AG10803 (cell line): Measurements from ENCODE around the gene GPS1.

ENCODE experiments used
- DNase-seq: peaks from one replicate; pipeline ENCODE4 v3.0.0; 2010; ENCODE audit warnings: low read depth
- H3K4me3 ChIP-seq: 2 replicates; pipeline ENCODE4 v1.5.1; 2011; ENCODE audit warnings: mild to moderate bottlenecking, low read length, control low read depth
- CTCF ChIP-seq: conservative IDR thresholded peaks from 2 replicates; pipeline ENCODE4 v1.5.1; 2011; ENCODE audit warnings: mild to moderate bottlenecking, low read length, control low read depth, inconsistent platforms

GPS1 gene

GRCh38 chr17:82085931-82086764 lies 34.5 kb downstream of the GPS1 start:
- no peak for TF ChIP-seq CTCF
- DNase-seq = no peak
- H3K4me3 ChIP-seq = no peak overlapping the region

DNA sequence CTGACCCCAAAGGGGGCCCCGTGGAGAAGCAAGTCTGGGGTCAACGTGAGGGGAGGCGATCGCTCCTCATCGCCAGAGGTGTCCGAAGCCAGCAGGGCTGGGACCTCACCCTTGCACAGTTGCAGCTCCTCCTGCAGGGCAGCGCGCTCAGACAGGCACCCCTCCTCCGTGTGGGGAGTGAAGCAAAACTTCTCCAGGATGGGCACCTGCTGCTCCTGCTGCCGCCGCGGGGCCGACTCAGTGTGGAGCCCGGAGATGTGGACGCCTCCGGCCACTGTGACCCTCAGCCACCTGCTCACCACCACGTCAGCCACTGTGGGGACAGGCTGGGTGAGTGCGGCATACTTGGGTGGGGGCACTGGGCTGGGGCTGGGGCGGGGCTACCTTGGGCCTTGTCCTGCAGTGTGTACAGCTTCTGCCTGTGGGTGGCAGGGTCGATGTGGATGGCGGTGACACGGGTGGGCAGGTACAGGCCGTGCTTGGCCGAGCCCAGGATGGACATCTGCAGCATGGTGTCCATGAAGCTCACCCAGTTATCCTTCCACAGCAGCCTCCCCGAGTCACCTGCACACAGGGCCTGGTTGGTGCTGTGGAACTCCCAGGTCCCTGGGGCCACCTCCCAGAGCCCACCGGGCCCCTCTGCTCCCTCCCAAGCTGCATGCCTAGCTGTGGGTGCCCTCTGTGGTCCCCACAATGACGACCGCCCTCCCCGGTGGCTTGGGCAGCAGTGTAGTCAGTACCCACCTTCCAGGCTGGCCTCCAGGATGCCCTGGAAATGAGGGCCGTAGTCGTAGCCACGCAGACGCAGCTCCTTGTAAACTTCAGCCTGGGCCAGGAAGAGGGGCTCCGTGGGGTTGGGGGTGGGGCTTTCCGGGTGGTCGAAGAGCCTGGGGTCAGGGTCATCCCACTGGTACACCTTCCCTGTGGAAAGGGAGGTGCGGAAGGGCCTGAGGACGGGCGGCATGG lies 35.5 kb downstream of the GPS1 start:
- DNase-seq = no peak
- no peak overlapping the region for H3K4me3 ChIP-seq
- TF ChIP-seq CTCF = no peak

DNA sequence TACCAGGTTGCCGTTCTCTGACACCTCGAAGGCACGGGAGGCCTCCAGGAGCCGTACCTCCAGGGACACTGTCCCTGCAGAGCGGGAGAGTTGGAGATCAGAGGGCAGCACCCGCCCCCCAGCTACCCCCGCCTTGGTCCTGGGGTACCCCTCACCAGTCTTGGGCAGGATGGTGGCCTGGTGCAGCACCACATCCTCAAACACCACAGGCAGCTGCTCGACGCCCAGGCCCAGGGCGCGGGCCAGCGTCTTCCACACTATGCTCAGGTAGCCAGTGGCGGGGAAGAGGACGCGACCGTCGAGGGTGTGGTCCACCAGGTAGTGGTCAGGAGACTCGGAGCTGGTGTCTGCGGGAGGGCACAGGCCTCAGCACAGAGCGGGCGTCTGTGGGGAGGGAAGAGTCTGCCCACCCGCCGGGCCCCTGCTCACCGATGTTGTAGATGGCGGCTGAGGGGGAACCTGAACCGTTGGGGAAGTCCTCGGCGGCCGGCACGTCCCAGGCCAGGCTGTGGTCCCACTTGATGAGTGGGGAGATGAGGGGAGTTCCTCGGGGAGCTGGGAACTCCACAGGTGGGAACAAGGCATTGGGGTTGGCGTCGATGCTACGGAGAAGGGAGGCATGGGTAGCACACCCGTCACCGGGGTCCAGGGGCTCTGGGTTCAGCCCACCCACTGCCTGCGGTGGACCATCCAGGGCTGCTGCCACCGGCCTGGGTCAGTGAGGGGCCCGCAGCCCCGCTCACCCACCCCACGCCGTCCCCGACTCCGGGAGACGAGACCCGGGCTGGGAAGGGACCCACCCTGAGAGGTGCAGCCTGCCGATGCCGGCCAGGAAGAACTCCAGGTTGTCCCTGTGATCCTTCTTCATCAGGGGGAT lies 36.5 kb downstream of the GPS1 start:
- H3K4me3 ChIP-seq = no peak overlapping the region
- no peak for TF ChIP-seq CTCF

DNA sequence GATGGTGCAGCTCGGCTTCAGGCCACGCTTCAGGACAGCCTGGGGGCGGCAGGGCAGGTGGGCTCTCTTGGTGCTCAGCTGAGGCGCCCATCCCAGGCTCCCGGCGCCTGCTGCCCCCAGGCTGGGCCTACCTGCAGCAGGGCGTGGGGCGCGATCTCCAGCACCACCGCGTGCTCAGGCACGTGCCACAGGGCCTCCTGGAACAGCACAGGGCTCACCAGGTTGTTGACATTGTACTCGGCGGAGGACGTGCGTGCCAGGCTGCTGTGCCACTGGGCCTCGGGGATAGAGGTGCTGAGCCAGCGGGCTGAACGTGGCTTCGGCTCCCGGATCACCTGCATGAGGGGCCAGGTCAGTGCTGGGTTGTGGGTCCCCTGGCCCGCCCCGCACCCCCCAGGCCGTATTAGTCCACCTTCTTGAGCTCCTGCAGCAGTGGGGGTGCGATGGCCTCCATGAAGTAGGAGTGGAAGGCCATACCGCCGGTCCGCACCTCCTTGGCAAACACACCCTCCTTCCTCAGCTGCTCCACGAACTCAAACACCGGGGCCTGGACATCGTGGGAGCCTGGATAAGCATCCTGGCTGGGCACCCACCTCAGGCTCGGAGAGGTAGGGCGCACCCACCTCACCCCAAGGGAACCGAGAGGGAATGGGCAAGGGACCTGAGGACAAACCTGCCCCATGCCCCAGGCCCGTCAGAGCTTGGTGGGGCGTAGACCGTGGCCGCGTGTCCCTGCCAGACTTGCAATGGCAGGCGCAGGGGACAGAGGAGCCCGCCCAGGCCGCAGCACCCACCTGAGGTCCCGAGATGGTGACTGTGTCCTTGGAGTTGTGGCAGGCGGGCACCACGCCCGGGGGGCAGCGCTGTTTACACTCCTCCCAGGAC lies 37.4 kb downstream of the GPS1 start:
- DNase-seq = no peak
- no peak for TF ChIP-seq CTCF
- no peak overlapping the region for H3K4me3 ChIP-seq

More for the DNA sequence above, 36.5 kb downstream of the GPS1 start:
- no peak for DNase-seq

- no peak for DNase-seq
- no peak overlapping the region for H3K4me3 ChIP-seq
- TF ChIP-seq CTCF = no peak
Measured at GRCh38 chr17:82089723-82090548, 38.2 kb downstream of the GPS1 start.
